Activated CD8-positive, alpha-beta memory T cell treated with anti-CD3 and anti-CD28 coated beads, Interleukin-2, amount 10 ng/mL, durations not matched to agents 7 days and 5 days (primary cell): ENCODE results near the gene SLC49A4. TPM values are rescaled to one million over a fixed set of nuclear protein-coding genes. Genes with fewer than 3 reads are reported as not detected.

Experiments used
- ATAC-seq: fragments of 150-1000 bp; cut with Tn5 transposase; one replicate; pipeline ENCODE4 v1.10.0; 2021; ENCODE audit warnings: moderate library complexity
- CTCF ChIA-PET: fragments of 350-600 bp; sonication (Branson Sonifier 250); formaldehyde crosslinking; loops from one replicate; lab custom pipeline; 2021; ENCODE audit warnings: antibody characterized with exemption; lab: Charles Lee
- DNase-seq: peaks from one replicate; pipeline ENCODE4 v3.0.0-alpha.2; 2020
- H3K27ac Mint-ChIP-seq: one replicate; pipeline ENCODE4 v1.8.0; 2021; ENCODE audit warnings: mild to moderate bottlenecking, mixed read lengths
- H3K27me3 Mint-ChIP-seq: one replicate; pipeline ENCODE4 v1.8.0; 2021; ENCODE audit warnings: mixed read lengths
- H3K36me3 Mint-ChIP-seq: one replicate; pipeline ENCODE4 v1.8.0; 2021; ENCODE audit warnings: mild to moderate bottlenecking, mixed read lengths
- H3K4me1 Mint-ChIP-seq: one replicate; pipeline ENCODE4 v1.8.0; 2021; ENCODE audit warnings: mixed read lengths
- H3K4me3 Mint-ChIP-seq: one replicate; pipeline ENCODE4 v1.8.0; 2021; ENCODE audit warnings: mild to moderate bottlenecking, moderate library complexity, mixed read lengths
- H3K9me3 Mint-ChIP-seq: one replicate; pipeline ENCODE4 v1.8.0; 2022; ENCODE audit warnings: low read depth, mixed read lengths
- total RNA-seq, 2 experiments: library from RNA; stranded (reverse); gene quantifications; one replicate each; pipeline ENCODE4 v1.2.3, GENCODE V29; 2021

The SLC49A4 gene
- total RNA-seq, 2 experiments from 2014 or later = 1.5 to 1.8 TPM

DNA sequence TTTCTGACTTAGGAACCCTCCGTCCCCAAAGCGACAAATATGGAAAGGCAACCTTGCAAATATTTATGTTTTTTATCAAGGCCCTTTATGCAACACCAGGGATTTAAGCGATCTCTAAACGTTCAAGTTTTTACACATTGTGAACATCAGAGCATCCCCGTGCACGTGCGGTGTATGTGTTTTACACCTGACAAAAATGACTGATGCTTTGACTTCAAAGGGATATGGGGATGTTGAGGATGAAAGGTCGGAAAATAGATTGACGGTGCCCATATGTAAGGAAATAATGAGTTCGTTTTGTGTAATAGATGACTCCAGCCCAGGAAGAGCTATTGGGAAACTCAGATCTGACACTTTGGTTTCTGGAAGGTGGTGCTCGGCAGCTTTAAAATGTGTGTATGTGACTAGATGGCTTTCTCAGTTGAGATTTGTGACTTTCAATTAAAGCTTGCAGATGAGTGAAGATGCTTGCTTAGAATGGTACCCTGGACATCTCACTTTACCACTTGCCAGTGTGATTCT lies 866 bp downstream of the SLC49A4 start:
- no peak for ATAC-seq
- Mint-ChIP-seq H3K27ac (no peak overlapping the region), H3K27me3 (no peaks in the 10 kb centered on the region), H3K4me3 (peak overlapping the region; percentile 81), H3K9me3 (no peaks in the 10 kb centered on the region), H3K36me3 (peaks cover 2% of the 10 kb centered on the region), H3K4me1 (peaks cover 22% of the 10 kb centered on the region)
- CTCF ChIA-PET = interaction anchor here (1.1 kb wide), 1 partner anchor 411 kb away, joined by 4 read pairs; the partner anchor contains the start of gene FAM162A
- DNase-seq = no peak

- no peak for DNase-seq
- Mint-ChIP-seq H3K4me1 (peaks cover 22% of the 10 kb centered on the region), H3K27me3 (no peaks in the 10 kb centered on the region), H3K36me3 (peaks cover 2% of the 10 kb centered on the region), H3K4me3 (no peak overlapping the region), H3K27ac (no peak overlapping the region), H3K9me3 (no peaks in the 10 kb centered on the region)
- CTCF ChIA-PET = interaction anchor here (1.1 kb wide), 1 partner anchor 42 kb away, joined by 3 read pairs; no protein-coding TSS in a partner anchor
- no peak for ATAC-seq
Observed at GRCh38 chr3:122797291-122797690, 2.4 kb downstream of the SLC49A4 start.

DNA sequence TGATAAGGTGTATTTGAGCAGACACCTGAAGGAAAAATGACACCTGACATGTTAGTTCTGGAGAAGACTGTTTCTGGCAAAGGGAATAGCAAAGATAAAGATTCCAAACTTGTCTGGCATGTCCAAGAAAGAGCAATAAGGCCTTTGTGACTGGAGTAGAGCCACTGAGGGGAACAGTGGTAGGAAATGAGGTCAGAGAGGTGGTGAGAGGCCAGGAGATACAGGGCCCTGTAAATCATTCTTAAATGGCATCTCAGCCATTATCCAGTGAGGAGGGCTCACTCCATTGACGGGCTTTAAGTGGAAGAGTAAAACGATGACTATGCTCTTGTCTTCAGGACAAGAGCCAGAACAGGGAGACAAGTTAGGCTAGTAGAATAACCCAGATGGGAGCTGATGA lies 4.5 kb downstream of the SLC49A4 start:
- Mint-ChIP-seq H3K36me3 (peaks cover 11% of the 10 kb centered on the region), H3K4me1 (peaks cover 28% of the 10 kb centered on the region), H3K4me3 (no peak overlapping the region), H3K27ac (no peak overlapping the region), H3K27me3 (no peaks in the 10 kb centered on the region), H3K9me3 (peaks cover 5% of the 10 kb centered on the region)
- ATAC-seq (no peak), DNase-seq (no peak)
- CTCF ChIA-PET = no interaction called here

- no peak overlapping the region for H3K27ac Mint-ChIP-seq
- DNase-seq = no peak
- peaks cover 5% of the 10 kb centered on the region for H3K9me3 Mint-ChIP-seq
- CTCF ChIA-PET = no interaction called here
- H3K4me3 Mint-ChIP-seq = no peak overlapping the region
- ATAC-seq = no peak
- H3K36me3 Mint-ChIP-seq = peaks cover 12% of the 10 kb centered on the region
- no peaks in the 10 kb centered on the region for H3K27me3 Mint-ChIP-seq
- H3K4me1 Mint-ChIP-seq = peaks cover 25% of the 10 kb centered on the region
Observed at GRCh38 chr3:122800031-122800430, 5.2 kb downstream of the SLC49A4 start.

DNA sequence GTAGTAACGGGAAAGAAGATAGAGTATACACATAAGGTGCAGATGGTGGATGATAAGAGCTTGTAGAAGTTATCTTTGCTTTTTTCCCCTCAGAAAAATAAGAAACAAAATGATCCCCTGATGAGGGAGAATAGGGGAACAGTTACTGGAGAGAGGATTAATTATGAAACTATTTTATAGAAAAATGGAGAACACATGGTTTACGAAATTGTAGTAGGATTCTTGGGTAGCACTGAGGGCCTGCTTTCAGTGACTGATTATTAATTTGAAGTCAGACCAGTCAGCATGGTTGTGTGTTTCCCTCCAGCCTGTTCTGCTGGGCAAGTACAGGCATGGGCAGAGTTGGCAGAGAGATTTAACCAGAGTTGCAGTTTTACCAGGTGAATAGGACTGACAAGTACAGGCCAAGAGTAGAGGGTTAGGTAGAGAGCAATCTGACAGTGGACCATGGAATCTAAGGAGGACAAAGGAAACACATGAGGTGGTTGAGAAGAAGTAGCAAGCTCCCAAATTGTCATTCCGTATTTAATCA lies 5.9 kb downstream of the SLC49A4 start:
- Mint-ChIP-seq H3K9me3 (peaks cover 5% of the 10 kb centered on the region), H3K4me3 (no peak overlapping the region), H3K27me3 (no peaks in the 10 kb centered on the region), H3K27ac (no peak overlapping the region), H3K4me1 (peaks cover 23% of the 10 kb centered on the region), H3K36me3 (peaks cover 12% of the 10 kb centered on the region)
- ATAC-seq (no peak), DNase-seq (no peak)
- CTCF ChIA-PET = no interaction called here

GRCh38 chr3:122802323-122802722 lies 7.5 kb downstream of the SLC49A4 start:
- H3K36me3 Mint-ChIP-seq = peaks cover 10% of the 10 kb centered on the region
- H3K9me3 Mint-ChIP-seq = peaks cover 5% of the 10 kb centered on the region
- no peak for DNase-seq
- CTCF ChIA-PET = no interaction called here
- H3K27me3 Mint-ChIP-seq = no peaks in the 10 kb centered on the region
- H3K4me1 Mint-ChIP-seq = peaks cover 10% of the 10 kb centered on the region
- no peak for ATAC-seq
- H3K27ac Mint-ChIP-seq = no peak overlapping the region
- no peak overlapping the region for H3K4me3 Mint-ChIP-seq

GRCh38 chr3:122803977-122804376 lies 9.1 kb downstream of the SLC49A4 start:
- H3K4me3 Mint-ChIP-seq = no peak overlapping the region
- peaks cover 5% of the 10 kb centered on the region for H3K9me3 Mint-ChIP-seq
- no peaks in the 10 kb centered on the region for H3K27me3 Mint-ChIP-seq
- CTCF ChIA-PET = no interaction called here
- peaks cover 15% of the 10 kb centered on the region for H3K36me3 Mint-ChIP-seq
- no peak overlapping the region for H3K27ac Mint-ChIP-seq
- no peak for ATAC-seq
- no peak for DNase-seq
- H3K4me1 Mint-ChIP-seq = peaks cover 9% of the 10 kb centered on the region

DNA sequence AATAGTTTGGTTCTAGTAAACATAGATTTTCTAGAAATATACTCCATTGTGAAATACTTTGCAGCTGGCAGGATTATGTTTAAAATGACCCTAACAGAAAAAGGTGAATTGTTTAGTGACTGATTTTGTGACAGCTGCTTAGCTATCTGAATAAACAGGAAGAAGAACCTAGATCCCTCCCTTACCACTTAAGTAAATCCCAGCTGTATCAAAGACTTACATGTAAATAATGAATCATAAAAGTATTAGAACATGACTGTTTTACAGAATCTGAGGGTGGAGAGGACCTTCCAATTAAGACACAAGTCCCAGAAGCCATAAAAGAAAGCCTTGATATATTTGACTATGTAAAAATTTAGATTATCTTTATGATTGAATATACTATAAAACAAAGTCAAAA lies 15.9 kb downstream of the SLC49A4 start:
- Mint-ChIP-seq H3K9me3 (no peaks in the 10 kb centered on the region), H3K27ac (no peak overlapping the region), H3K4me1 (no peaks in the 10 kb centered on the region), H3K27me3 (no peaks in the 10 kb centered on the region), H3K36me3 (peaks cover 4% of the 10 kb centered on the region), H3K4me3 (no peak overlapping the region)
- no peak for ATAC-seq
- DNase-seq = no peak
- CTCF ChIA-PET = interaction anchor here (1.7 kb wide), 1 partner anchor 17 kb away, joined by 3 read pairs; the partner anchor contains the start of gene HSPBAP1

DNA sequence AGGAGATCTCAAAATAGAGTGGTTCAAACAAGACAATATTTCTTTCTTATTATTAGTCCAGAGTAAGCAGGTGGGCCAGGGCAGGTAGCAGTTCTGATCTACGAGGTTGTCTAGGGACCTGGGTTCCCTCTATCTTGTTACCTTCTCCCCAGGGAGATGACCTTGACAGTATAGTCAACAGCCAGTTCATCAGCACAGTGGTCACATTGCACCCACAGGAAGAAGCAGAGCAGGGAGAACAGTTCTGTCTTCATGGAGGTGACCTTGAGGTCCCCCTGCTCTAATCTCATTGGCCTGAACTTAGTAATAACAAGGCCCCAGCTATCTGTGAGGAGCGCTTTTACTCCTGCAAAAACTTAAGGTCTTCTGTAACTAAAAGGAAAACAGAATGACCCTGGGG lies 21.7 kb downstream of the SLC49A4 start:
- DNase-seq (no peak), ATAC-seq (no peak)
- Mint-ChIP-seq H3K36me3 (peaks cover 1% of the 10 kb centered on the region), H3K27ac (no peak overlapping the region), H3K4me1 (no peaks in the 10 kb centered on the region), H3K4me3 (no peak overlapping the region), H3K27me3 (no peaks in the 10 kb centered on the region), H3K9me3 (no peaks in the 10 kb centered on the region)
- CTCF ChIA-PET = interaction anchor here (0.5 kb wide), 1 partner anchor 382 kb away, joined by 3 read pairs; no protein-coding TSS in a partner anchor

GRCh38 chr3:122824465-122825381 lies 29.9 kb downstream of the SLC49A4 start:
- DNase-seq (no peak), ATAC-seq (no peak)
- CTCF ChIA-PET = interaction anchor here (1.2 kb wide), 2 partner anchors 23 to 34 kb away, joined by 3 read pairs; no protein-coding TSS in a partner anchor
- Mint-ChIP-seq H3K4me1 (no peaks in the 10 kb centered on the region), H3K27ac (no peak overlapping the region), H3K9me3 (no peaks in the 10 kb centered on the region), H3K4me3 (no peak overlapping the region), H3K27me3 (no peaks in the 10 kb centered on the region), H3K36me3 (peaks cover 4% of the 10 kb centered on the region)

- Mint-ChIP-seq H3K27me3 (no peaks in the 10 kb centered on the region), H3K4me3 (no peak overlapping the region), H3K4me1 (no peaks in the 10 kb centered on the region), H3K27ac (no peak overlapping the region), H3K36me3 (peaks cover 4% of the 10 kb centered on the region), H3K9me3 (no peaks in the 10 kb centered on the region)
- DNase-seq (no peak), ATAC-seq (no peak)
- CTCF ChIA-PET = interaction anchor here (1.2 kb wide), 1 partner anchor 22 kb away, joined by 3 read pairs; no protein-coding TSS in a partner anchor
Observed at GRCh38 chr3:122825460-122825859, 30.6 kb downstream of the SLC49A4 start.

GRCh38 chr3:122826278-122826677 lies 31.4 kb downstream of the SLC49A4 start:
- Mint-ChIP-seq H3K27ac (no peak overlapping the region), H3K9me3 (no peaks in the 10 kb centered on the region), H3K4me3 (no peak overlapping the region), H3K36me3 (peaks cover 4% of the 10 kb centered on the region), H3K27me3 (no peaks in the 10 kb centered on the region), H3K4me1 (no peaks in the 10 kb centered on the region)
- CTCF ChIA-PET = interaction anchor here (1.0 to 1.2 kb wide), 2 partner anchors 22 to 32 kb away, joined by 3 read pairs; no protein-coding TSS in a partner anchor
- DNase-seq = no peak
- no peak for ATAC-seq

GRCh38 chr3:122828281-122828680 lies 33.4 kb downstream of the SLC49A4 start:
- H3K9me3 Mint-ChIP-seq = no peaks in the 10 kb centered on the region
- H3K27me3 Mint-ChIP-seq = no peaks in the 10 kb centered on the region
- no peak overlapping the region for H3K4me3 Mint-ChIP-seq
- no peak for DNase-seq
- peaks cover 4% of the 10 kb centered on the region for H3K36me3 Mint-ChIP-seq
- CTCF ChIA-PET = interaction anchor here (0.7 kb wide), 1 partner anchor 730 kb away, joined by 3 read pairs; no protein-coding TSS in a partner anchor
- H3K4me1 Mint-ChIP-seq = no peaks in the 10 kb centered on the region
- ATAC-seq = no peak
- H3K27ac Mint-ChIP-seq = no peak overlapping the region
